HepG2 (cell line): ENCODE results near the gene AP1G1. TPM values are rescaled to one million over a fixed set of nuclear protein-coding genes. Genes with fewer than 3 reads are reported as not detected.

Experiments used
- YEATS4 ChIP-seq: sonication (generic); formaldehyde crosslinking; IDR thresholded peaks from 2 replicates; pipeline ENCODE4 v1.4.0; 2020; ENCODE audit warnings: missing genetic modification reagents, borderline replicate concordance
- ZFP37 ChIP-seq: sonication (generic); formaldehyde crosslinking; IDR thresholded peaks from 2 replicates; pipeline ENCODE4 v1.4.0; 2020; ENCODE audit warnings: missing genetic modification reagents, borderline replicate concordance
- ZFP90 ChIP-seq: sonication (generic); formaldehyde crosslinking; IDR thresholded peaks from 2 replicates; pipeline ENCODE4 v1.8.0; 2022; ENCODE audit warnings: missing genetic modification reagents, mild to moderate bottlenecking, inconsistent platforms, borderline replicate concordance
- polyA plus RNA-seq, 8 experiments: library from polyadenylated mRNA; depleted of rRNA in 3 of 8; stranded (reverse) in 7 of 8; unstranded in 1 of 8; fragments of >200 nt; fragmentation: Illumina TruSeq in 4 of 8; extraction: Trizol in 4 of 8; gene quantifications; 2 replicates each; pipeline versions ENCODE4 v1.2.1 to v1.2.3, GENCODE V29; 2011 to 2016; ENCODE audit warnings: low read depth in 4 of 8, missing spikeins in 1 of 8, mixed read lengths in 1 of 8; ENCODE audit not compliant: insufficient read depth in 1 of 8
- total RNA-seq, 5 experiments: library from RNA; depleted of rRNA; stranded (reverse); fragments of >200 nt; fragmentation: Illumina TruSeq; extraction: Trizol; gene quantifications; 2 replicates each; pipeline ENCODE4 v1.2.3, GENCODE V29; 2016; ENCODE audit warnings: low read depth in 1 of 5
- TF ChIP-seq, protein P1 (sequence below): sonication (generic); formaldehyde crosslinking; IDR thresholded peaks from 2 replicates; pipeline ENCODE4 v1.5.1; 2020; ENCODE audit warnings: mild to moderate bottlenecking, missing genetic modification reagents, moderate library complexity
- TF ChIP-seq, protein P2 (sequence below): sonication (generic); formaldehyde crosslinking; IDR thresholded peaks from 2 replicates; pipeline ENCODE4 v1.4.0; 2020; ENCODE audit warnings: low read depth, missing genetic modification reagents
- TF ChIP-seq, protein P3 (sequence below): sonication (generic); formaldehyde crosslinking; IDR thresholded peaks from 2 replicates; pipeline ENCODE4 v1.5.0; 2020; ENCODE audit warnings: mild to moderate bottlenecking, missing genetic modification reagents, moderate library complexity
- TF ChIP-seq, protein P4 (sequence below): sonication (generic); formaldehyde crosslinking; IDR thresholded peaks from 2 replicates; pipeline ENCODE4 v1.4.0; 2020; ENCODE audit warnings: missing genetic modification reagents, low read depth, mild to moderate bottlenecking, borderline replicate concordance
- TF ChIP-seq, protein P5 (sequence below): sonication (generic); formaldehyde crosslinking; IDR thresholded peaks from 2 replicates; pipeline ENCODE4 v1.4.0; 2020; ENCODE audit warnings: mild to moderate bottlenecking, missing genetic modification reagents

The AP1G1 gene
- total and polyA plus RNA-seq, 2 of the 13 experiments (the other 11 are each of a cell fraction or from before 2014, with no cell fraction given) = 62.2 to 66.2 TPM

DNA sequence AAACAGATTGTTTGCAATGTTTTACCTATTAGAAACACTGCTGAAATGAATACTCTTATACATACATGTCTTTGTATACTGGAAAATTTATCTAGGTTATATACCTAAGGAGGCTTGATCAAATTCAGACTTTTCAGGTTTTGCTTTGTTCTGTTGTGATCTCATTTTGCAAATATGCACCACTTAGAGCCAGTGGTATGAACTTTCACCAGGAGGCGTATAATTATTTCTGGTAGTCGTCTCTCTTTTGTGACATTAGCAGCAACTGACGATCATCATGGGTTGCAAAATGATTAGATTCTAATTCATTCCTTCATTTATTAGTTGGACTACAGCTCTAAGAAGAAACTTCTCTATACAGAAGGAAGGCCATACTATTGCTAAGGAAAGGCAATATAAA is 26.9 kb downstream of the AP1G1 start (continued):
- TF ChIP-seq, protein P1, sequence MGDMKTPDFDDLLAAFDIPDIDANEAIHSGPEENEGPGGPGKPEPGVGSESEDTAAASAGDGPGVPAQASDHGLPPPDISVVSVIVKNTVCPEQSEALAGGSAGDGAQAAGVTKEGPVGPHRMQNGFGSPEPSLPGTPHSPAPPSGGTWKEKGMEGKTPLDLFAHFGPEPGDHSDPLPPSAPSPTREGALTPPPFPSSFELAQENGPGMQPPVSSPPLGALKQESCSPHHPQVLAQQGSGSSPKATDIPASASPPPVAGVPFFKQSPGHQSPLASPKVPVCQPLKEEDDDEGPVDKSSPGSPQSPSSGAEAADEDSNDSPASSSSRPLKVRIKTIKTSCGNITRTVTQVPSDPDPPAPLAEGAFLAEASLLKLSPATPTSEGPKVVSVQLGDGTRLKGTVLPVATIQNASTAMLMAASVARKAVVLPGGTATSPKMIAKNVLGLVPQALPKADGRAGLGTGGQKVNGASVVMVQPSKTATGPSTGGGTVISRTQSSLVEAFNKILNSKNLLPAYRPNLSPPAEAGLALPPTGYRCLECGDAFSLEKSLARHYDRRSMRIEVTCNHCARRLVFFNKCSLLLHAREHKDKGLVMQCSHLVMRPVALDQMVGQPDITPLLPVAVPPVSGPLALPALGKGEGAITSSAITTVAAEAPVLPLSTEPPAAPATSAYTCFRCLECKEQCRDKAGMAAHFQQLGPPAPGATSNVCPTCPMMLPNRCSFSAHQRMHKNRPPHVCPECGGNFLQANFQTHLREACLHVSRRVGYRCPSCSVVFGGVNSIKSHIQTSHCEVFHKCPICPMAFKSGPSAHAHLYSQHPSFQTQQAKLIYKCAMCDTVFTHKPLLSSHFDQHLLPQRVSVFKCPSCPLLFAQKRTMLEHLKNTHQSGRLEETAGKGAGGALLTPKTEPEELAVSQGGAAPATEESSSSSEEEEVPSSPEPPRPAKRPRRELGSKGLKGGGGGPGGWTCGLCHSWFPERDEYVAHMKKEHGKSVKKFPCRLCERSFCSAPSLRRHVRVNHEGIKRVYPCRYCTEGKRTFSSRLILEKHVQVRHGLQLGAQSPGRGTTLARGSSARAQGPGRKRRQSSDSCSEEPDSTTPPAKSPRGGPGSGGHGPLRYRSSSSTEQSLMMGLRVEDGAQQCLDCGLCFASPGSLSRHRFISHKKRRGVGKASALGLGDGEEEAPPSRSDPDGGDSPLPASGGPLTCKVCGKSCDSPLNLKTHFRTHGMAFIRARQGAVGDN (CRISPR knock-in tag) = no peak
- no peak for TF ChIP-seq YEATS4 (CRISPR knock-in tag)
- TF ChIP-seq, protein P2, sequence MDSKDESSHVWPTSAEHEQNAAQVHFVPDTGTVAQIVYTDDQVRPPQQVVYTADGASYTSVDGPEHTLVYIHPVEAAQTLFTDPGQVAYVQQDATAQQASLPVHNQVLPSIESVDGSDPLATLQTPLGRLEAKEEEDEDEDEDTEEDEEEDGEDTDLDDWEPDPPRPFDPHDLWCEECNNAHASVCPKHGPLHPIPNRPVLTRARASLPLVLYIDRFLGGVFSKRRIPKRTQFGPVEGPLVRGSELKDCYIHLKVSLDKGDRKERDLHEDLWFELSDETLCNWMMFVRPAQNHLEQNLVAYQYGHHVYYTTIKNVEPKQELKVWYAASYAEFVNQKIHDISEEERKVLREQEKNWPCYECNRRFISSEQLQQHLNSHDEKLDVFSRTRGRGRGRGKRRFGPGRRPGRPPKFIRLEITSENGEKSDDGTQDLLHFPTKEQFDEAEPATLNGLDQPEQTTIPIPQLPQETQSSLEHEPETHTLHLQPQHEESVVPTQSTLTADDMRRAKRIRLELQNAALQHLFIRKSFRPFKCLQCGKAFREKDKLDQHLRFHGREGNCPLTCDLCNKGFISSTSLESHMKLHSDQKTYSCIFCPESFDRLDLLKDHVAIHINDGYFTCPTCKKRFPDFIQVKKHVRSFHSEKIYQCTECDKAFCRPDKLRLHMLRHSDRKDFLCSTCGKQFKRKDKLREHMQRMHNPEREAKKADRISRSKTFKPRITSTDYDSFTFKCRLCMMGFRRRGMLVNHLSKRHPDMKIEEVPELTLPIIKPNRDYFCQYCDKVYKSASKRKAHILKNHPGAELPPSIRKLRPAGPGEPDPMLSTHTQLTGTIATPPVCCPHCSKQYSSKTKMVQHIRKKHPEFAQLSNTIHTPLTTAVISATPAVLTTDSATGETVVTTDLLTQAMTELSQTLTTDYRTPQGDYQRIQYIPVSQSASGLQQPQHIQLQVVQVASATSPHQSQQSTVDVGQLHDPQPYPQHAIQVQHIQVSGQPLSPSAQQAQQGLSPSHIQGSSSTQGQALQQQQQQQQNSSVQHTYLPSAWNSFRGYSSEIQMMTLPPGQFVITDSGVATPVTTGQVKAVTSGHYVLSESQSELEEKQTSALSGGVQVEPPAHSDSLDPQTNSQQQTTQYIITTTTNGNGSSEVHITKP (CRISPR knock-in tag) = no peak
- no peak for TF ChIP-seq ZFP90 (CRISPR knock-in tag)
- TF ChIP-seq, protein P3, sequence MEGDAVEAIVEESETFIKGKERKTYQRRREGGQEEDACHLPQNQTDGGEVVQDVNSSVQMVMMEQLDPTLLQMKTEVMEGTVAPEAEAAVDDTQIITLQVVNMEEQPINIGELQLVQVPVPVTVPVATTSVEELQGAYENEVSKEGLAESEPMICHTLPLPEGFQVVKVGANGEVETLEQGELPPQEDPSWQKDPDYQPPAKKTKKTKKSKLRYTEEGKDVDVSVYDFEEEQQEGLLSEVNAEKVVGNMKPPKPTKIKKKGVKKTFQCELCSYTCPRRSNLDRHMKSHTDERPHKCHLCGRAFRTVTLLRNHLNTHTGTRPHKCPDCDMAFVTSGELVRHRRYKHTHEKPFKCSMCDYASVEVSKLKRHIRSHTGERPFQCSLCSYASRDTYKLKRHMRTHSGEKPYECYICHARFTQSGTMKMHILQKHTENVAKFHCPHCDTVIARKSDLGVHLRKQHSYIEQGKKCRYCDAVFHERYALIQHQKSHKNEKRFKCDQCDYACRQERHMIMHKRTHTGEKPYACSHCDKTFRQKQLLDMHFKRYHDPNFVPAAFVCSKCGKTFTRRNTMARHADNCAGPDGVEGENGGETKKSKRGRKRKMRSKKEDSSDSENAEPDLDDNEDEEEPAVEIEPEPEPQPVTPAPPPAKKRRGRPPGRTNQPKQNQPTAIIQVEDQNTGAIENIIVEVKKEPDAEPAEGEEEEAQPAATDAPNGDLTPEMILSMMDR (CRISPR knock-in tag) = no peak
- TF ChIP-seq, protein P4, sequence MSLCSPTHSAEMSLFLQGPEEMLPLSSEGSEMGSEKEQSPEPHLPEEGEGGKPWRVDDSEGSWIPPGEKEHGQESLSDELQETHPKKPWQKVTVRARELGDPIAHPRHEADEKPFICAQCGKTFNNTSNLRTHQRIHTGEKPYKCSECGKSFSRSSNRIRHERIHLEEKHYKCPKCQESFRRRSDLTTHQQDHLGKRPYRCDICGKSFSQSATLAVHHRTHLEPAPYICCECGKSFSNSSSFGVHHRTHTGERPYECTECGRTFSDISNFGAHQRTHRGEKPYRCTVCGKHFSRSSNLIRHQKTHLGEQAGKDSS = no peak
- TF ChIP-seq, protein P5, sequence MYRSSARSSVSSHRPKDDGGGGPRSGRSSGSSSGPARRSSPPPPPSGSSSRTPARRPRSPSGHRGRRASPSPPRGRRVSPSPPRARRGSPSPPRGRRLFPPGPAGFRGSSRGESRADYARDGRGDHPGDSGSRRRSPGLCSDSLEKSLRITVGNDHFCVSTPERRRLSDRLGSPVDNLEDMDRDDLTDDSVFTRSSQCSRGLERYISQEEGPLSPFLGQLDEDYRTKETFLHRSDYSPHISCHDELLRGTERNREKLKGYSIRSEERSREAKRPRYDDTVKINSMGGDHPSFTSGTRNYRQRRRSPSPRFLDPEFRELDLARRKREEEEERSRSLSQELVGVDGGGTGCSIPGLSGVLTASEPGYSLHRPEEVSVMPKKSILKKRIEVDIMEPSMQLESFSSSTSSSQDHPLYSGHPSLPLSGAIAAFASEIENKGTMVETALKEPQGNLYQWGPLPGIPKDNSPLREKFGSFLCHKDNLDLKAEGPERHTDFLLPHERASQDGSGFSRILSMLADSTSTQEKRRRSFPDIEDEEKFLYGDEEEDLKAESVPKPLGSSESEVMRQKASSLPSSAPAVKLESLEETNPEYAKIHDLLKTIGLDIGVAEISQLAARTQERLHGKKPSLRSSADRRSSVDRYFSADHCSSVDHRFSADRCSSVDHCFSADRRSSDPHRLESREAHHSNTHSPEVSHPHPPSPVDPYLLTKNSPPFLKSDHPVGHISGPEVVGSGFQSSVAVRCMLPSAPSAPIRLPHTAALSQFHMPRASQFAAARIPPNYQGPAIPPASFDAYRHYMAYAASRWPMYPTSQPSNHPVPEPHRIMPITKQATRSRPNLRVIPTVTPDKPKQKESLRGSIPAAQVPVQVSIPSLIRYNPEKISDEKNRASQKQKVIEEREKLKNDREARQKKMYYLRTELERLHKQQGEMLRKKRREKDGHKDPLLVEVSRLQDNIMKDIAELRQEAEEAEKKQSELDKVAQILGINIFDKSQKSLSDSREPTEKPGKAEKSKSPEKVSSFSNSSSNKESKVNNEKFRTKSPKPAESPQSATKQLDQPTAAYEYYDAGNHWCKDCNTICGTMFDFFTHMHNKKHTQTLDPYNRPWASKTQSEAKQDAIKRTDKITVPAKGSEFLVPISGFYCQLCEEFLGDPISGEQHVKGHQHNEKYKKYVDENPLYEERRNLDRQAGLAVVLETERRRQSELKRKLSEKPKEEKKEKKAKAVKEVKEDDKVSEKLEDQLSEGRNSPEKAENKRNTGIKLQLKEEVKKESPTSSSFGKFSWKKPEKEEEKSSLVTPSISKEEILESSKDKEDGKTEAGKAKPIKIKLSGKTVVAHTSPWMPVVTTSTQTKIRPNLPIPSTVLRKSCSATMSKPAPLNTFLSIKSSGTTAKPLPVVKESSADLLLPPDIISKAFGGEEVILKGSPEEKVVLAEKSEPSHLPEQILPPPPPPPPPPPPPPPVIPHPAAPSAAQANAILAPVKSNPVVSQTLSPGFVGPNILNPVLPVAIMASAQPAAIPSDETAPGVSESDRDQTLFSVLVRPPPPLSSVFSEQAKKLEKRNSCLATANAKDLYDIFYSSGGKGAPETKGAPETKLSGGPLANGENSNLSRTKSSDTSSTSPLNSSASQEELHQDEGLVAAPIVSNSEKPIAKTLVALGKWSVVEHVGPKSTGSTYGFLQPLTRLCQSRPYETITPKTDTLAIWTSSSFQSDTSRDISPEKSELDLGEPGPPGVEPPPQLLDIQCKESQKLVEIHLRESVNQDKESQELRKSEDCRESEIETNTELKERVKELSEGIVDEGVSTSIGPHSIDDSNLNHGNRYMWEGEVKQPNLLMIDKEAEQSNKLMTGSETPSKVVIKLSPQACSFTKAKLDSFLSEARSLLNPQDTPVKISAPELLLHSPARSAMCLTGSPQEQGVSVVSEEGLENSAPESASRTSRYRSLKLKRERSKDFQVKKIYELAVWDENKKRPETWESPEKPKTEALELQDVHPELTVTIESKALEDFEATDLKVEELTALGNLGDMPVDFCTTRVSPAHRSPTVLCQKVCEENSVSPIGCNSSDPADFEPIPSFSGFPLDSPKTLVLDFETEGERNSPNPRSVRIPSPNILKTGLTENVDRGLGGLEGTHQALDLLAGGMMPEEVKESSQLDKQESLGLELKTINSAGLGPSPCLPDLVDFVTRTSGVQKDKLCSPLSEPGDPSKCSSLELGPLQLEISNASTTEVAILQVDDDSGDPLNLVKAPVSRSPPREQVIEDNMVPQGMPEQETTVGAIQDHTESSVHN (CRISPR knock-in tag) = no peak
- TF ChIP-seq ZFP37 (CRISPR knock-in tag) = no peak
